AG04449 (cell line): ENCODE measurements around the gene ASXL1.

Experiments used
- CTCF ChIA-PET: fragments of 350-600 bp; formaldehyde crosslinking; extraction: SDS; loops from one replicate; lab custom pipeline; 2021; ENCODE audit warnings: antibody characterized with exemption; lab: Yijun Ruan, JAX
- POLR2A ChIA-PET: fragments of 400-600, 350-600 bp; formaldehyde crosslinking; extraction: SDS; loops from one replicate; lab custom pipeline; 2020; ENCODE audit warnings: antibody characterized with exemption, inconsistent platforms; lab: Yijun Ruan, JAX
- DNase-seq: peaks from one replicate; pipeline ENCODE4 v3.0.0-alpha.2; 2010; ENCODE audit warnings: low read depth, low spot score
- H3K4me3 ChIP-seq: 2 replicates; pipeline ENCODE4 v1.5.1; 2011; ENCODE audit warnings: low read depth, mild to moderate bottlenecking, control low read depth, low read length
- TF ChIP-seq, protein P1 (sequence below): IDR thresholded peaks from one replicate; pipeline ENCODE4 v1.5.1; 2011; ENCODE audit warnings: mild to moderate bottlenecking, moderate library complexity, low read length, control low read depth, inconsistent platforms; ENCODE audit not compliant: insufficient read depth; ENCODE audit errors: missing control alignments

Gene ASXL1

DNA sequence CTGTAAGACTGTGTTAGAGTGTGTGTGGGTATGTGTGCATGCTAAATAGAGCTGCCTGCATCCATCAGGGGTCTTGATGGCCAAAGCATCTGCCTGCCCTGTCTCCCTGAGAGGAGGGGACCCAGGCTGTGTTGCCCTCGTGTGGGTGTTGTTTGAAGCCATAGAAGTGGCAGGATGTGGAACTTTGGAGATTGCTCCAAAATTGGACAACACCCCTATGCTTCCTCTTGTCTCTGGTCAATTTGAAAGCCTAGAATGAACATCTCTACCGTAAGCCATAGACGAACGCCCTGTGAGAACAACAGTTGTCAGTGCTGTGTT lies 82.6 kb downstream of the ASXL1 start:
- TF ChIP-seq, protein P1, sequence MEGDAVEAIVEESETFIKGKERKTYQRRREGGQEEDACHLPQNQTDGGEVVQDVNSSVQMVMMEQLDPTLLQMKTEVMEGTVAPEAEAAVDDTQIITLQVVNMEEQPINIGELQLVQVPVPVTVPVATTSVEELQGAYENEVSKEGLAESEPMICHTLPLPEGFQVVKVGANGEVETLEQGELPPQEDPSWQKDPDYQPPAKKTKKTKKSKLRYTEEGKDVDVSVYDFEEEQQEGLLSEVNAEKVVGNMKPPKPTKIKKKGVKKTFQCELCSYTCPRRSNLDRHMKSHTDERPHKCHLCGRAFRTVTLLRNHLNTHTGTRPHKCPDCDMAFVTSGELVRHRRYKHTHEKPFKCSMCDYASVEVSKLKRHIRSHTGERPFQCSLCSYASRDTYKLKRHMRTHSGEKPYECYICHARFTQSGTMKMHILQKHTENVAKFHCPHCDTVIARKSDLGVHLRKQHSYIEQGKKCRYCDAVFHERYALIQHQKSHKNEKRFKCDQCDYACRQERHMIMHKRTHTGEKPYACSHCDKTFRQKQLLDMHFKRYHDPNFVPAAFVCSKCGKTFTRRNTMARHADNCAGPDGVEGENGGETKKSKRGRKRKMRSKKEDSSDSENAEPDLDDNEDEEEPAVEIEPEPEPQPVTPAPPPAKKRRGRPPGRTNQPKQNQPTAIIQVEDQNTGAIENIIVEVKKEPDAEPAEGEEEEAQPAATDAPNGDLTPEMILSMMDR = no peak
- CTCF ChIA-PET = interaction anchor here (1.1 to 3.1 kb wide), 2 partner anchors 8 to 16 kb away, joined by 4 to 14 read pairs; no protein-coding TSS in a partner anchor
- DNase-seq = no peak

DNA sequence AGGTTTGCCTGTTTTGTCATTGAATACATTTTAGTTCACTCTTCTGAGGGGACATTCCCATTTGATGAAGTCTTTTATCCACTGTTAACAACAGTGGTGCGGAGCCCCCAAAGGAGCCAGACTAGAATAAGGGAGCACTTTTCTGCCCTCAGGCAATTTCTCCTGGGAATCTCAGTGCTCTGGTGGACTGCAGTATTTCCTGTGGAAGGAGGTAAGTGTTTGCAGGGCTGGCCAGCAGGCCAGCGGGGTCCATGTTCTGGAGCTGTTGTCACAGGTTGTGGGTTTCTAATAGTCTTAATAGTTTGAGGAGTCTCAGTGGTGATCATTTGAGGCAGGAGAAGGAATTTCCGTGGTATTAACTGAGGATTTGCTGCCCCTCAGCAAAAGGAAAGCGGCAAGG lies 83.5 kb downstream of the ASXL1 start:
- TF ChIP-seq, protein P1 = no peak
- no peak overlapping the region for H3K4me3 ChIP-seq
- ChIA-PET CTCF (interaction anchor here (1.1 to 3.1 kb wide), 2 partner anchors 9 to 15 kb away, joined by 4 to 14 read pairs; no protein-coding TSS in a partner anchor), POLR2A (no interaction called here)
- no peak for DNase-seq

More for the DNA sequence above, 82.6 kb downstream of the ASXL1 start:
- no peak overlapping the region for H3K4me3 ChIP-seq
- POLR2A ChIA-PET = no interaction called here

DNA sequence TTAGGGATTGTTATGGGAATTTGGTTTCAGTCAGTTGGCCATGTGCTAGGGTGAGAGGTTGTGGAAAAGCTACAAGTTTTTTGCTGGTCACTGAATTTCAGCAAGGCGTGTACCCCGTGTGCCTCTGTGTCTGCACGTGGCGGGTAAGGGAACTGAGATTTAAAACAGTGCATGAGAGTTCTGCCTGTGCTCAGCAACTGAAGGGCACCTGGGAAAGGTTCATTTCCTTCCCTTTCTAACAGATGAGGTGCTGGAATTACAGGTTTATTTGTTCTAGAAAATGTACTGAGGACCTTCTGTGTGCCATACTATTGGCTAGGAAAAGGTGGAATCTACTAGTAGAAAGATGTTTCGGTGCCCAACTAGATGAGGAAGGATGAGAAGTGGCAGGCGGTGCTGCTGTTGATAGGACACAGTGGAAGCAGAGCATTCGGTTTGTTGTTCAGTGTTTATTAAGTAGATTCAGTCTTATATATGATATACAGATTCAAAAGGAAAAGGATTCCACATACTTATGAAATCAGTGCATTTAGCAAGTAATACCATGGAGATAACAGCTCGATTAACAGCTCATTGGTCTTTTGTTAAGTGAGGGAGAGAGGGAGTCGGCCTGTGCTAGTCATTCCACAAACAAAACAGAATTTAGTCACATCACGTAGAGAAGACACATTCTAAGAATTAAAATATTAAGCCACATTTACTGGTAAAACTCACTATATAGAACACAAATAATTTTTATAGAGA lies 84.7 kb downstream of the ASXL1 start:
- ChIA-PET CTCF (interaction anchor here (1.4 to 7.2 kb wide), 2 partner anchors 14 to 25 kb away, joined by 3 to 50 read pairs; no protein-coding TSS in a partner anchor), POLR2A (no interaction called here)
- TF ChIP-seq, protein P1 = no peak
- H3K4me3 ChIP-seq = no peak overlapping the region
- DNase-seq = no peak

DNA sequence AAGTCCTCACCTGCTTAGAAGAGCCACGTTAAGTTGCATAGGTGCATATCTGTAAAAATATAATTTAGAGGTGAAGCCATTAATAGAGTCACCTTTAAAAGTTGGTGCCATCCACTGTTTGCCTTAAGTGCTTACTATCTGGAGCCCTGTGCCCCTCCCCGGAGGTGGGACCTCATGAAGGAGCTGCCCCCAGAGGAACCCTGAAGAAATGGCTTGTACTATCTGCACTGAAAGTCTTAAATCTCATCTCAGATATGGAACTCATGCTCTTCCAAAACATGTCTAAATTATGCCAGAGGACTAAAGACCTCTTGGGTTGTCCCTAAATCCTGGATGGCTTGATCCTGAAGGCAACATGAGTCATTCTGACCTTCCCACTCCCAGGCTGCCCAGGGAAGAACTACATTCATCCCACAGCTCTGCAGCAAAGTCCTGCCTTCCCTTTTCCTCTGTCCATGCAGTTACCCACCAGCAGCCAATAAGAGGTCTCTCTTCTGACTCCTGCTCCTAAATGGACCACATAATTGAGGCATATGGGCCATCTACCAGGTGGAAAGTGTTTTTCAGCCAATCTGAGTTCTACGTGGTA lies 85.3 kb downstream of the ASXL1 start:
- TF ChIP-seq, protein P1 = no peak
- H3K4me3 ChIP-seq = no peak overlapping the region
- ChIA-PET POLR2A (no interaction called here), CTCF (interaction anchor here (1.4 to 7.2 kb wide), 2 partner anchors 13 to 25 kb away, joined by 3 to 50 read pairs; no protein-coding TSS in a partner anchor)
- no peak for DNase-seq

DNA sequence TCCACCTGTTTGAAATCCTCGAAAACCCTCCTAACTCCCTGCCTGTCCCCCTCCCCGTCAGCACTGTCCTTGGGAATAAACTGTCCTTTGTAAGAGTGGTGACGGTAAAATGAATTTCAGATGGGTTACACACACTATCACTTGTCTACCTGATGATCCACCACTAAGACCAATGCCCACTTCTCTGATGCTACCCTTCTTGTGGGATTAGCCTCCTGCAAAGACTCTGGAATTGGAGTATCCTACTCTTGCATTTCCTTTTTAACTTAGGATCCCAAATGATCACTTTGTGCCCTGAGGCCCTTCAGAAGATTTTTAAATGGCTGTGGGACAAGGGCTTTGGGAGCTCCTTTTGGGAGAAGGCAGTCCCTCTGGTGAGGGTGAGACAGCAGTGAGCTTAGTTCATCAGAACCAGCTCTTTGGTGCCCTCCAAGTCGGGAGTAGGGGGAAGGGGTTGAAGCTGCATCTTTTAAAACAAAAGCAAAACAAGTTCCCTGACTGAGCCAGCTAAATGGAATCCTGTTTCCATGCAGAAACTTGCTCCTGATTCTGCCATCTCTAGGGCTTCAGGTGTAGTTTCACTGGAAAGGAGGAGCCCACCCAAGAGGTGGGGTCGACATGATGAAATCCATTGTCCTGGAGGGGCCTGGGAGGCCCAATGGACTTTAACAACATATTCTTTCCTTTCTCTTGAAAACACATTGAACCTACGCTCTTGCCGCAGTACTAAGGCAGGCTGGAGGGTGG lies 86.5 kb downstream of the ASXL1 start:
- ChIA-PET CTCF (interaction anchor here (0.6 to 7.2 kb wide), 3 partner anchors 12 to 107 kb away, joined by 3 to 50 read pairs (median 3); no protein-coding TSS in a partner anchor), POLR2A (no interaction called here)
- no peak for DNase-seq
- TF ChIP-seq, protein P1 = no peak
- H3K4me3 ChIP-seq = no peak overlapping the region
